Keratinocyte (primary cell): Measurements from ENCODE around the gene B3GAT1. TPM values are rescaled to one million over a fixed set of nuclear protein-coding genes. Genes with fewer than 3 reads are reported as not detected.

Source experiments
- DNase-seq: peaks from one replicate; pipeline ENCODE4 v3.0.0-alpha.2; 2011; ENCODE audit warnings: low read depth, missing footprints, low spot score
- FAIRE-seq: peaks from 2 replicates; lab custom pipeline; 2011; peaks lifted over from hg19 to GRCh38; lab: Jason Lieb, UNC
- H2AFZ ChIP-seq: 2 replicates; pipeline ENCODE4 v1.6.0; 2012; ENCODE audit warnings: low read length, control low read depth, inconsistent platforms; ENCODE audit not compliant: control insufficient read depth
- H3K27ac ChIP-seq: 2 replicates; pipeline ENCODE4 v1.5.1; 2011; ENCODE audit warnings: low read length; ENCODE audit not compliant: control insufficient read depth, insufficient read depth
- H3K27me3 ChIP-seq: 3 replicates; pipeline ENCODE4 v1.6.0; 2011; ENCODE audit warnings: low read length; ENCODE audit not compliant: control insufficient read depth, insufficient read depth; ENCODE audit errors: extremely low read depth
- H3K36me3 ChIP-seq, 2 experiments: 2 replicates in 1 of 2; 3 replicates in 1 of 2; pipeline ENCODE4 v1.5.1; 2011; ENCODE audit warnings: low read length in 2 of 2, mild to moderate bottlenecking in 1 of 2; ENCODE audit not compliant: control insufficient read depth in 2 of 2, insufficient read depth in 2 of 2; ENCODE audit errors: extremely low read depth in 1 of 2
- H3K4me1 ChIP-seq: 3 replicates; pipeline ENCODE4 v1.5.1; 2011; ENCODE audit warnings: low read length; ENCODE audit not compliant: control insufficient read depth, insufficient read depth; ENCODE audit errors: extremely low read depth
- H3K4me2 ChIP-seq: 3 replicates; pipeline ENCODE4 v1.6.0; 2011; ENCODE audit warnings: low read depth, low read length; ENCODE audit not compliant: control insufficient read depth, insufficient read depth; ENCODE audit errors: extremely low read depth
- H3K4me3 ChIP-seq, 3 experiments: fragments of 200-600 bp in 1 of 3; sonication (generic) in 1 of 3; 2 replicates in 2 of 3; 3 replicates in 1 of 3; pipeline ENCODE4 v1.5.1; 2011 to 2016; ENCODE audit warnings: low read length in 3 of 3, mild to moderate bottlenecking in 3 of 3, control low read depth in 2 of 3, inconsistent platforms in 1 of 3, low read depth in 1 of 3, mixed read lengths in 1 of 3, mixed run types in 1 of 3, moderate library complexity in 1 of 3; ENCODE audit not compliant: control insufficient read depth in 2 of 3, insufficient read depth in 2 of 3; ENCODE audit errors: extremely low read depth in 1 of 3
- H3K79me2 ChIP-seq: 2 replicates; pipeline ENCODE4 v1.6.0; 2012; ENCODE audit warnings: low read length; ENCODE audit not compliant: control insufficient read depth, insufficient read depth
- H3K9ac ChIP-seq: 3 replicates; pipeline ENCODE4 v1.6.0; 2011; ENCODE audit warnings: low read length; ENCODE audit not compliant: control insufficient read depth, insufficient read depth; ENCODE audit errors: extremely low read depth
- H3K9me1 ChIP-seq: 3 replicates; pipeline ENCODE4 v1.6.0; 2011; ENCODE audit warnings: low read length; ENCODE audit not compliant: control insufficient read depth, insufficient read depth; ENCODE audit errors: extremely low read depth
- H3K9me3 ChIP-seq: 2 replicates; pipeline ENCODE4 v1.5.1; 2012; ENCODE audit warnings: low read depth, low read length; ENCODE audit not compliant: control insufficient read depth
- H4K20me1 ChIP-seq: 3 replicates; pipeline ENCODE4 v1.6.0; 2011; ENCODE audit warnings: low read length; ENCODE audit not compliant: control insufficient read depth, insufficient read depth; ENCODE audit errors: extremely low read depth
- EZH2 ChIP-seq: IDR thresholded peaks from one replicate; pipeline ENCODE4 v1.6.1; 2012; ENCODE audit warnings: inconsistent platforms, mild to moderate bottlenecking, low read length, moderate library complexity
- dilution Hi-C: fragments of 300-500 bp; cut with MboI; formaldehyde crosslinking; loops from one replicate; pipeline ENCODE4 v1.7.0; 2020; ENCODE audit warnings: low sequenced_read_pairs; ENCODE audit not compliant: extremely low pct_ligation_motif_present
- polyA plus RNA-seq, 5 experiments: library from polyadenylated mRNA; depleted of rRNA in 3 of 5; stranded (reverse) in 3 of 5; stranded (forward) in 1 of 5; unstranded in 1 of 5; fragments of >200 nt; gene quantifications; 1 replicate in 1 of 5; 2 replicates in 3 of 5; 3 replicates in 1 of 5; pipeline versions ENCODE4 v1.2.1 to v1.2.3, GENCODE V29; 2011 to 2012; ENCODE audit warnings: missing spikeins in 2 of 5, low read depth in 1 of 5, low replicate concordance in 1 of 5
- TF ChIP-seq, protein P1 (sequence below), 3 experiments: IDR thresholded peaks in 1 of 3; conservative IDR thresholded peaks in 1 of 3; optimal IDR thresholded peaks in 1 of 3; 2 replicates in 2 of 3; 3 replicates in 1 of 3; pipeline versions ENCODE3 to v1.5.1; 2011; ENCODE audit warnings: low read length in 3 of 3, mild to moderate bottlenecking in 3 of 3, moderate library complexity in 2 of 3, control low read depth in 1 of 3, inconsistent platforms in 1 of 3; ENCODE audit not compliant: insufficient read depth in 2 of 3; ENCODE audit errors: extremely low read depth in 1 of 3

Gene B3GAT1
- polyA plus RNA-seq, 1 donor (not counting 4 experiments of a cell fraction or from before 2014, with no cell fraction given), result 0.04 TPM

DNA sequence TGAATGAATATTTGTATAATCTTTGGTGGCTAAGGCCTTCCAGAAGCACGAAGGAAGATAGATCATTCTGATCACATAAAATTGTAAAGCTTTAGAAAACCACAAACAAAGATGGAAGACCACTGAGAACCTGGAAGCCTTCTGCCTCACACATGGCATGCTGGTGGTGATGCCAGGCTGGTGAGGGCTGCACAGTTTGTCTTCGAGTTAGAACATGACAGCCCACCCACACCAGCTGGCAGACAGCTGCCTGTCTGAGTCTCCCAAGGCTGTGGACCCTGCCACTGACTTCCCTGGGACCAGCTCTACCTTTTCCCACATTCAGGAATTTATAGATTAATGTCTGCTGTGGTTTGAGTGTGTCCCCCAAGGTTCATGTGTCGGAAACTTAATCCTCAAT is 48.8 kb upstream of the B3GAT1 start:
- Histone ChIP-seq H3K4me1 (no peaks in the 10 kb centered on the region), H3K4me2 (no peak overlapping the region), H3K9me3 (no peaks in the 10 kb centered on the region), H2AFZ (no peak overlapping the region), H3K9ac (no peak overlapping the region), H3K36me3 (no peaks in the 10 kb centered on the region), H3K27ac (no peak overlapping the region), H3K9me1 (no peaks in the 10 kb centered on the region), H3K79me2 (no peaks in the 10 kb centered on the region), H3K27me3 (no peaks in the 10 kb centered on the region), H3K4me3 (no peak overlapping the region), H4K20me1 (no peaks in the 10 kb centered on the region)
- no peak for TF ChIP-seq EZH2
- TF ChIP-seq, protein P1, sequence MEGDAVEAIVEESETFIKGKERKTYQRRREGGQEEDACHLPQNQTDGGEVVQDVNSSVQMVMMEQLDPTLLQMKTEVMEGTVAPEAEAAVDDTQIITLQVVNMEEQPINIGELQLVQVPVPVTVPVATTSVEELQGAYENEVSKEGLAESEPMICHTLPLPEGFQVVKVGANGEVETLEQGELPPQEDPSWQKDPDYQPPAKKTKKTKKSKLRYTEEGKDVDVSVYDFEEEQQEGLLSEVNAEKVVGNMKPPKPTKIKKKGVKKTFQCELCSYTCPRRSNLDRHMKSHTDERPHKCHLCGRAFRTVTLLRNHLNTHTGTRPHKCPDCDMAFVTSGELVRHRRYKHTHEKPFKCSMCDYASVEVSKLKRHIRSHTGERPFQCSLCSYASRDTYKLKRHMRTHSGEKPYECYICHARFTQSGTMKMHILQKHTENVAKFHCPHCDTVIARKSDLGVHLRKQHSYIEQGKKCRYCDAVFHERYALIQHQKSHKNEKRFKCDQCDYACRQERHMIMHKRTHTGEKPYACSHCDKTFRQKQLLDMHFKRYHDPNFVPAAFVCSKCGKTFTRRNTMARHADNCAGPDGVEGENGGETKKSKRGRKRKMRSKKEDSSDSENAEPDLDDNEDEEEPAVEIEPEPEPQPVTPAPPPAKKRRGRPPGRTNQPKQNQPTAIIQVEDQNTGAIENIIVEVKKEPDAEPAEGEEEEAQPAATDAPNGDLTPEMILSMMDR (optimal IDR thresholded peaks at IDR 0.05 in 1 of 3, IDR thresholded peaks at IDR 0.05 in 1 of 3, conservative IDR thresholded peaks at IDR 0.05 in 1 of 3; ENCODE audit: extremely low read depth in 1 of 3, insufficient read depth in 2 of 3, low read length in 3 of 3), result no peak
- dilution Hi-C loops, result no loop called here
- DNase-seq (no peak), FAIRE-seq (no peak)

DNA sequence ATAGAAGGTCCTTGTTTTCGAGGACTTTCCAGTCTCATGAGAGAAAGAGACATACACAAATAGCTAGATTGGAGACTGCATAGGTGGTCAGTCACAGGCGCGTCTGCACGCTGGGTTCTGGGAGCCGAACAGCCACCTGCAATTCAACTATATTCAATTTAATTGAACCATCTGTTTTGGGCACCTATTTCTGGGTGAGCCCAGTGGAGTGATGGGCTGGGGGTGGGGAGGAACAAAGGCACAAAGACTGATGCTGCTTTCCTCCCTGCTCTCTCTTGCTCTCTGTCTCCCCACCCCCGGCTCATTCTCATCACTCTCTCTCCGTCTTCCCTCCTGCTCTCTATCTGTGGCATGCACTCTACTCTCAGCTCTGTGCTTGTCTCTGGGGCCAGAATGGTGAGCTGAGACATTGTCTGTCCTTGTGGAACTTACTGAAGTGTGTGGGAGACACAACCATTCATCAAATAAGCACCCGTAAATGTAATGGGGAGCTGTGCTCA is 48.1 kb upstream of the B3GAT1 start:
- Histone ChIP-seq H3K4me3 (no peak overlapping the region), H3K4me1 (no peaks in the 10 kb centered on the region), H3K4me2 (no peak overlapping the region), H3K36me3 (no peaks in the 10 kb centered on the region), H4K20me1 (no peaks in the 10 kb centered on the region), H3K27ac (no peak overlapping the region), H2AFZ (no peak overlapping the region), H3K9me3 (no peaks in the 10 kb centered on the region), H3K79me2 (no peaks in the 10 kb centered on the region), H3K9me1 (no peaks in the 10 kb centered on the region), H3K27me3 (no peaks in the 10 kb centered on the region), H3K9ac (no peak overlapping the region)
- TF ChIP-seq, protein P1 (optimal IDR thresholded peaks at IDR 0.05 in 1 of 3, IDR thresholded peaks at IDR 0.05 in 1 of 3, conservative IDR thresholded peaks at IDR 0.05 in 1 of 3; ENCODE audit: extremely low read depth in 1 of 3, insufficient read depth in 2 of 3, low read length in 3 of 3), result no peak
- no peak for TF ChIP-seq EZH2
- no peak for FAIRE-seq
- dilution Hi-C loops, result no loop called here
- no peak for DNase-seq
